SK-N-SH (cell line): ENCODE results near the gene PDE2A. TPM values are rescaled to one million over a fixed set of nuclear protein-coding genes. Genes with fewer than 3 reads are reported as not detected.
A peak's percentile ranks its signal among the peaks of the same experiment; 100 is the strongest.

Experiments
- CTCF ChIA-PET: fragments of 300-600, 350-600 bp; formaldehyde crosslinking; extraction: SDS; loops from one replicate; lab custom pipeline; 2021; lab: Yijun Ruan, JAX
- POLR2A ChIA-PET: fragments of 350-600 bp; sonication (Branson Sonifier 250); formaldehyde crosslinking; extraction: SDS; loops from one replicate; lab custom pipeline; 2020; ENCODE audit warnings: antibody characterized with exemption, inconsistent platforms; lab: Yijun Ruan, JAX
- DNase-seq: peaks from one replicate; pipeline ENCODE4 v3.0.0; 2012
- H2AFZ ChIP-seq: fragments of 200-600 bp; sonication (generic); 2 replicates; pipeline ENCODE4 v1.8.1; 2016; ENCODE audit warnings: antibody characterized with exemption, mild to moderate bottlenecking, low read depth
- H3F3A ChIP-seq: fragments of 200-600 bp; sonication (generic); replicated peaks from 2 replicates; pipeline ENCODE3; 2016; ENCODE audit warnings: antibody characterized with exemption, mild to moderate bottlenecking; ENCODE audit not compliant: insufficient read depth
- H3K27ac ChIP-seq, 2 experiments: fragments of 200-500 bp in 1 of 2; fragments of 200-600 bp in 1 of 2; sonication (Bioruptor generic) in 1 of 2; sonication (generic), shearing (Covaris generic) in 1 of 2; 2 replicates each; pipeline versions ENCODE4 v1.5.1 to v1.6.1; 2014 to 2016; ENCODE audit warnings: low read depth in 2 of 2, inconsistent platforms in 1 of 2, low read length in 1 of 2, mild to moderate bottlenecking in 1 of 2, mixed read lengths in 1 of 2
- H3K27me3 ChIP-seq: fragments of 200-600 bp; sonication (generic), shearing (Covaris generic); 2 replicates; pipeline ENCODE4 v1.6.1; 2016; ENCODE audit warnings: mixed run types; ENCODE audit not compliant: insufficient read depth
- H3K36me3 ChIP-seq, 2 experiments: fragments of 200-500 bp in 1 of 2; fragments of 200-600 bp in 1 of 2; sonication (Bioruptor generic) in 1 of 2; sonication (generic) in 1 of 2; replicated peaks in 1 of 2; 2 replicates each; pipeline versions ENCODE3 to v1.5.1; 2014 to 2016; ENCODE audit warnings: low read length in 1 of 2, mild to moderate bottlenecking in 1 of 2; ENCODE audit not compliant: insufficient read depth in 2 of 2, control insufficient read depth in 1 of 2
- H3K4me1 ChIP-seq, 2 experiments: fragments of 200-500 bp in 1 of 2; fragments of 200-600 bp in 1 of 2; sonication (Bioruptor generic) in 1 of 2; sonication (generic), shearing (Covaris generic) in 1 of 2; 2 replicates each; pipeline versions ENCODE4 v1.5.1 to v1.6.1; 2014 to 2016; ENCODE audit warnings: low read depth in 1 of 2, low read length in 1 of 2, mixed run types in 1 of 2; ENCODE audit not compliant: insufficient read depth in 2 of 2, control insufficient read depth in 1 of 2
- H3K4me2 ChIP-seq: fragments of 200-600 bp; sonication (generic), shearing (Covaris generic); 2 replicates; pipeline ENCODE4 v1.6.1; 2017; ENCODE audit warnings: mixed run types
- H3K4me3 ChIP-seq, 2 experiments: fragments of 200-500 bp in 1 of 2; fragments of 200-600 bp in 1 of 2; sonication (Bioruptor generic) in 1 of 2; sonication (generic), shearing (Covaris generic) in 1 of 2; 2 replicates each; pipeline versions ENCODE4 v1.5.1 to v1.8.1; 2014 to 2016; ENCODE audit warnings: low read depth in 2 of 2, inconsistent platforms in 1 of 2, low read length in 1 of 2, mild to moderate bottlenecking in 1 of 2, mixed read lengths in 1 of 2, moderate library complexity in 1 of 2
- H3K79me2 ChIP-seq: fragments of 200-600 bp; sonication (generic); 2 replicates; pipeline ENCODE4 v1.8.1; 2017; ENCODE audit warnings: mild to moderate bottlenecking; ENCODE audit not compliant: insufficient read depth
- H3K9ac ChIP-seq: fragments of 200-600 bp; sonication (generic); 2 replicates; pipeline ENCODE4 v1.6.1; 2017; ENCODE audit warnings: mixed run types
- H3K9me2 ChIP-seq: fragments of 200-600 bp; sonication (generic); 2 replicates; pipeline ENCODE4 v1.6.1; 2017; ENCODE audit warnings: mixed run types
- H3K9me3 ChIP-seq: fragments of 200-600 bp; sonication (generic); 2 replicates; pipeline ENCODE4 v1.6.1; 2017; ENCODE audit warnings: mixed run types, mild to moderate bottlenecking, moderate library complexity
- H4K20me1 ChIP-seq: fragments of 200-600 bp; sonication (generic); 2 replicates; pipeline ENCODE4 v1.6.1; 2017; ENCODE audit warnings: mild to moderate bottlenecking, mixed run types; ENCODE audit not compliant: insufficient read depth
- GATA2 ChIP-seq: sonication (generic); formaldehyde crosslinking; IDR thresholded peaks from 2 replicates; pipeline ENCODE4 v1.5.0; 2020; ENCODE audit warnings: mild to moderate bottlenecking, missing genetic modification reagents
- IRF3 ChIP-seq: fragments of 150-350 bp; IDR thresholded peaks from 2 replicates; pipeline ENCODE4 v1.6.1; 2016; ENCODE audit warnings: mild to moderate bottlenecking, low read depth, low read length
- REST ChIP-seq: IDR thresholded peaks from 2 replicates; pipeline ENCODE4 v1.6.1; 2012; ENCODE audit warnings: mild to moderate bottlenecking, low read depth, low read length, moderate library complexity
- WGBS: methylation state at CpG from one replicate; pipeline ENCODE4 v1.1.6; 2017; ENCODE audit warnings: low lambda C conversion rate; 5-methylcytosine and 5-hydroxymethylcytosine counted together
- polyA plus RNA-seq, 3 experiments: library from polyadenylated mRNA; depleted of rRNA; stranded (reverse); fragments of >200 nt; gene quantifications; 2 replicates each; pipeline ENCODE4 v1.2.3, GENCODE V29; 2012

PDE2A gene
- polyA plus RNA-seq, 1 of the 3 experiments (the other 2 are of a cell fraction), result 0.43 TPM

GRCh38 chr11:72534371-72535193, 139.6 kb downstream of the PDE2A start:
- ChIA-PET CTCF (interaction anchor here (0.6 to 1.5 kb wide), 9 partner anchors 11 to 107 kb away, joined by 3 to 9 read pairs (median 3); no protein-coding TSS in a partner anchor), POLR2A (interaction anchor here (0.7 kb wide), 1 partner anchor 79 kb away, joined by 3 read pairs; no protein-coding TSS in a partner anchor)

GRCh38 chr11:72529068-72529467, 145.2 kb downstream of the PDE2A start:
- H3K36me3 ChIP-seq, result no peaks in the 10 kb centered on the region
- POLR2A ChIA-PET, result no interaction called here
- no peaks in the 10 kb centered on the region for H4K20me1 ChIP-seq
- H2AFZ ChIP-seq, result no peak overlapping the region
- H3K9me3 ChIP-seq, result no peaks in the 10 kb centered on the region
- H3K9ac ChIP-seq, result no peak overlapping the region
- H3K79me2 ChIP-seq, result no peaks in the 10 kb centered on the region
- H3K4me1 ChIP-seq, result no peaks in the 10 kb centered on the region; a peak in 1 of 4 replicates
- 64% methylated on average over 3 of the region's 3 CpGs for WGBS
- TF ChIP-seq IRF3, result no peak
- H3K4me2 ChIP-seq, result no peak overlapping the region
- H3K27ac ChIP-seq, result no peak overlapping the region
- DNase-seq, result no peak
- peaks cover 9% of the 10 kb centered on the region; the same call in 1 of the 2 replicates for H3K27me3 ChIP-seq
- CTCF ChIA-PET, result no interaction called here
- no peak overlapping the region for H3K4me3 ChIP-seq
- H3F3A ChIP-seq, result no peaks in the 10 kb centered on the region
- H3K9me2 ChIP-seq, result no peaks in the 10 kb centered on the region

More at GRCh38 chr11:72534371-72535193, 139.6 kb downstream of the PDE2A start:
- Histone ChIP-seq H3K9me2 (no peaks in the 10 kb centered on the region), H3K4me1 (peaks cover 0 to 2% of the 10 kb centered on the region in 2 experiments; a peak in 2 of 4 replicates), H3K36me3 (no peaks in the 10 kb centered on the region), H3K79me2 (no peaks in the 10 kb centered on the region), H3K4me2 (no peak overlapping the region), H3K27me3 (peaks cover 26% of the 10 kb centered on the region; the same call in 1 of the 2 replicates), H3K4me3 (no peak overlapping the region), H3F3A (no peaks in the 10 kb centered on the region), H3K27ac (no peak overlapping the region), H3K9ac (no peak overlapping the region), H4K20me1 (no peaks in the 10 kb centered on the region), H3K9me3 (no peaks in the 10 kb centered on the region), H2AFZ (no peak overlapping the region)
- WGBS, result 34% methylated on average over 3 of the region's 3 CpGs
- DNase-seq, result no peak
- TF ChIP-seq GATA2 (CRISPR knock-in tag) (0 out of 2 replicates have a peak, but pooled peaks have one; percentile 42), REST (no peak)
